SIG-M5 treated with dmso at 0.1 percent for 504 hours (cell line): ENCODE measurements around the gene LRRC72.
"Not testable (repeated sequence)": the region's sequence is repeated elsewhere in the genome, so short reads cannot be mapped to it uniquely, and the experiment has no call there.

Experiments used
- DNase-seq: peaks from one replicate; lab custom pipeline; 2025; ENCODE audit not compliant: unreplicated experiment; lab: John Stamatoyannopoulos, UW

LRRC72 gene

GRCh38 chr7:16524332-16524731, 2.3 kb upstream of the LRRC72 start:
- DNase-seq, result no peak

- DNase-seq, result no peak
Measured at GRCh38 chr7:16528520-16528919, 1.9 kb downstream of the LRRC72 start.

GRCh38 chr7:16529697-16530096, 3.1 kb downstream of the LRRC72 start:
- DNase-seq, result no peak

- no peak for DNase-seq
Measured at GRCh38 chr7:16531707-16532106, 5.1 kb downstream of the LRRC72 start.

- DNase-seq, result no peak
Measured at GRCh38 chr7:16532272-16532671, 5.6 kb downstream of the LRRC72 start.

GRCh38 chr7:16535500-16535899, 8.9 kb downstream of the LRRC72 start:
- no peak for DNase-seq

- DNase-seq, result not testable (repeated sequence)
Measured at GRCh38 chr7:16540559-16540958, 13.9 kb downstream of the LRRC72 start.

- no peak for DNase-seq
Measured at GRCh38 chr7:16542401-16542800, 15.8 kb downstream of the LRRC72 start.

GRCh38 chr7:16543456-16543855, 16.8 kb downstream of the LRRC72 start:
- no peak for DNase-seq

GRCh38 chr7:16546921-16547505, 20.4 kb downstream of the LRRC72 start:
- no peak for DNase-seq

- no peak for DNase-seq
Measured at GRCh38 chr7:16548428-16548827, 21.8 kb downstream of the LRRC72 start.

- no peak for DNase-seq
Measured at GRCh38 chr7:16550671-16551070, 24.0 kb downstream of the LRRC72 start.

- no peak for DNase-seq
Measured at GRCh38 chr7:16554518-16555236, 28.1 kb downstream of the LRRC72 start.

GRCh38 chr7:16556359-16556758, 29.7 kb downstream of the LRRC72 start:
- DNase-seq, result no peak

GRCh38 chr7:16558761-16559302, 32.2 kb downstream of the LRRC72 start:
- DNase-seq, result no peak

- no peak for DNase-seq
Measured at GRCh38 chr7:16559497-16560179, 33.0 kb downstream of the LRRC72 start.

GRCh38 chr7:16561943-16562342, 35.3 kb downstream of the LRRC72 start:
- no peak for DNase-seq

GRCh38 chr7:16562456-16563220, 36.0 kb downstream of the LRRC72 start:
- DNase-seq, result no peak

- no peak for DNase-seq
Measured at GRCh38 chr7:16563281-16564022, 36.8 kb downstream of the LRRC72 start.

GRCh38 chr7:16564023-16564380, 37.4 kb downstream of the LRRC72 start:
- no peak for DNase-seq
